Measurements from ENCODE around the gene OR4C6. TPM values are rescaled to one million over a fixed set of nuclear protein-coding genes. Genes with fewer than 3 reads are reported as not detected.

Gene OR4C6
- total and polyA plus RNA-seq, 2 experiments from 2014 or later, result not detected

DNA sequence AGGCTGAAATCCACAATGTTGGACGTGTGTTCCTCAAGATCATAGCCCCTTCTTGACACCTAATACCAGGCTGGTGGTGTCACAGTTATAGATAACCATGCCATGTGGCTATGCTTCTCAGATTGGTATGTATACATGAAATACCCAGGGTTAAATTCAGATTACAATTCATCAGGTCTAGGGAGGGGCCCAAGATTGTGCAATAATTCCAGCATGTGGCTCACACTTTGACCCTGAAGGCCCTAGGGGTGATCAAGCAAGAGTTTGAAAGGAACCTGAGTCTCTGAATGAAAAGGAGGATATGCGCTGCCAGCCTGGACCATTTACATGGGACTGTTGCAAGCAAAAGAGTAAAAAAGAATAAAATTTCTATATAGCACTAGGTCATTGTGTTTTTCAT is 7.4 kb downstream of the OR4C6 start (continued):
- TF ChIP-seq, protein P1, sequence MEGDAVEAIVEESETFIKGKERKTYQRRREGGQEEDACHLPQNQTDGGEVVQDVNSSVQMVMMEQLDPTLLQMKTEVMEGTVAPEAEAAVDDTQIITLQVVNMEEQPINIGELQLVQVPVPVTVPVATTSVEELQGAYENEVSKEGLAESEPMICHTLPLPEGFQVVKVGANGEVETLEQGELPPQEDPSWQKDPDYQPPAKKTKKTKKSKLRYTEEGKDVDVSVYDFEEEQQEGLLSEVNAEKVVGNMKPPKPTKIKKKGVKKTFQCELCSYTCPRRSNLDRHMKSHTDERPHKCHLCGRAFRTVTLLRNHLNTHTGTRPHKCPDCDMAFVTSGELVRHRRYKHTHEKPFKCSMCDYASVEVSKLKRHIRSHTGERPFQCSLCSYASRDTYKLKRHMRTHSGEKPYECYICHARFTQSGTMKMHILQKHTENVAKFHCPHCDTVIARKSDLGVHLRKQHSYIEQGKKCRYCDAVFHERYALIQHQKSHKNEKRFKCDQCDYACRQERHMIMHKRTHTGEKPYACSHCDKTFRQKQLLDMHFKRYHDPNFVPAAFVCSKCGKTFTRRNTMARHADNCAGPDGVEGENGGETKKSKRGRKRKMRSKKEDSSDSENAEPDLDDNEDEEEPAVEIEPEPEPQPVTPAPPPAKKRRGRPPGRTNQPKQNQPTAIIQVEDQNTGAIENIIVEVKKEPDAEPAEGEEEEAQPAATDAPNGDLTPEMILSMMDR (conservative IDR thresholded peaks at IDR 0.05; ENCODE audit: low read depth in 2 of 2), result no peak
- TF ChIP-seq ZNF331 (CRISPR knock-in tag; IDR thresholded peaks at IDR 0.05; ENCODE audit: low read depth), result no peak
- TF ChIP-seq CREB1 (CRISPR knock-in tag; IDR thresholded peaks at IDR 0.05; ENCODE audit: low read depth), result no peak
- TF ChIP-seq STAT1 (IDR thresholded peaks at IDR 0.05; ENCODE audit: unreplicated experiment), result no peak
- TF ChIP-seq EZH2phosphoT487 (IDR thresholded peaks at IDR 0.05; ENCODE audit: unreplicated experiment), result no peak
- TF ChIP-seq POLR2AphosphoS5 (IDR thresholded peaks at IDR 0.05; ENCODE audit: low read depth), result no peak
- no peak for TF ChIP-seq REST (IDR thresholded peaks at IDR 0.05; ENCODE audit: unreplicated experiment)
- no peak for TF ChIP-seq JUNB (IDR thresholded peaks at IDR 0.05; ENCODE audit: unreplicated experiment)

DNA sequence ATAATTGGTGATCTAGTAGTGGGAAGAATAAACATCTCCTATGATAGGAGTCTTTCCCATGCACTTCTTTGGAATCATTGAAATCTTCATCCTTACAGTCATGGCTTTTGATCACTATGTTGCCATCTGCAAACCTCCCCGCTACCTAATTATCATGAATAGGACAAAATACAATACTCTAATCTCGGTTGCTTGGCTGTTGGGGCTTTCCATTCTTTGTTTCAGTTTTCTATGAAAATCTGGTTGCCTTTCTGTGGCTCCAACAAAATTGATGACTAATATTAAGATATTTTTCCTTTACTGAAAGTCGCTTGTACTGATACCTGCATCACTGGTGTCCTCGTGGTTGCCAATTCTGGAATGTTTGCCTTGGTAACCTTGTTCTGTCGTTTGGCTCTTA is 11.9 kb downstream of the OR4C6 start:
- Histone ChIP-seq H3F3A (replicated peaks; ENCODE audit: low read depth) (no peaks in the 10 kb centered on the region), H2AFZ (no peak overlapping the region), H3K27me3 (ENCODE audit: insufficient read depth) (no peaks in the 10 kb centered on the region), H3K9me2 (ENCODE audit: insufficient read depth) (no peaks in the 10 kb centered on the region), H3K27ac (ENCODE audit: low read depth) (no peak overlapping the region), H3K79me2 (replicated peaks; ENCODE audit: insufficient read depth) (no peaks in the 10 kb centered on the region), H3K36me3 (ENCODE audit: insufficient read depth) (peaks cover 6% of the 10 kb centered on the region), H3K4me3 (no peak overlapping the region), H3K4me1 (ENCODE audit: insufficient read depth) (no peaks in the 10 kb centered on the region), H4K20me1 (replicated peaks; ENCODE audit: insufficient read depth) (no peaks in the 10 kb centered on the region), H3K4me2 (no peak overlapping the region)
- Mint-ChIP-seq H3K9me3 (peaks cover 75% of the 10 kb centered on the region), H3K36me3 (ENCODE audit: low read depth) (peaks cover 5% of the 10 kb centered on the region; the same call in 1 of the 3 replicates), H3K27ac (no peak overlapping the region), H3K4me3 (no peak overlapping the region), H3K27me3 (ENCODE audit: insufficient read depth, low read depth, poor library complexity) (no peaks in the 10 kb centered on the region), H3K4me1 (no peaks in the 10 kb centered on the region)
- ATAC-seq, result no peak
- no peak for DNase-seq (ENCODE audit: low spot score)
- TF ChIP-seq REST (IDR thresholded peaks at IDR 0.05; ENCODE audit: unreplicated experiment) (no peak), EZH2phosphoT487 (IDR thresholded peaks at IDR 0.05; ENCODE audit: unreplicated experiment) (no peak), CREB1 (CRISPR knock-in tag; IDR thresholded peaks at IDR 0.05; ENCODE audit: low read depth) (no peak), POLR2AphosphoS5 (IDR thresholded peaks at IDR 0.05; ENCODE audit: low read depth) (no peak)
- TF ChIP-seq, protein P2, sequence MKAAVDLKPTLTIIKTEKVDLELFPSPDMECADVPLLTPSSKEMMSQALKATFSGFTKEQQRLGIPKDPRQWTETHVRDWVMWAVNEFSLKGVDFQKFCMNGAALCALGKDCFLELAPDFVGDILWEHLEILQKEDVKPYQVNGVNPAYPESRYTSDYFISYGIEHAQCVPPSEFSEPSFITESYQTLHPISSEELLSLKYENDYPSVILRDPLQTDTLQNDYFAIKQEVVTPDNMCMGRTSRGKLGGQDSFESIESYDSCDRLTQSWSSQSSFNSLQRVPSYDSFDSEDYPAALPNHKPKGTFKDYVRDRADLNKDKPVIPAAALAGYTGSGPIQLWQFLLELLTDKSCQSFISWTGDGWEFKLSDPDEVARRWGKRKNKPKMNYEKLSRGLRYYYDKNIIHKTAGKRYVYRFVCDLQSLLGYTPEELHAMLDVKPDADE (IDR thresholded peaks at IDR 0.05), result no peak
- TF ChIP-seq, protein P1 (conservative IDR thresholded peaks at IDR 0.05; ENCODE audit: low read depth in 2 of 2), result no peak
